CD4-positive, alpha-beta memory T cell (primary cell): ENCODE measurements around the gene GALNT17. TPM values are rescaled to one million over a fixed set of nuclear protein-coding genes. Genes with fewer than 3 reads are reported as not detected.

ENCODE experiments used
- CTCF ChIA-PET: fragments of 350-600 bp; sonication (Branson Sonifier 250); formaldehyde crosslinking; loops from one replicate; lab custom pipeline; 2021; ENCODE audit warnings: inconsistent platforms; ENCODE audit not compliant: partially characterized antibody; lab: Charles Lee
- POLR2A ChIA-PET: fragments of 350-600 bp; sonication (Branson Sonifier 250); formaldehyde crosslinking; loops from one replicate; lab custom pipeline; 2021; ENCODE audit not compliant: partially characterized antibody; lab: Charles Lee
- DNase-seq, 5 donors: peaks; one replicate each; pipeline versions ENCODE4 v3.0.0 to v3.0.0-alpha.2; 2020 to 2022; ENCODE audit warnings: mixed read lengths in 1 of 5
- H3K27ac ChIP-seq: one replicate; pipeline ENCODE4 v1.7.0; 2013; ENCODE audit warnings: low read depth, low read length
- H3K27me3 ChIP-seq: 2 replicates; pipeline ENCODE4 v1.7.0; 2013; ENCODE audit warnings: mild to moderate bottlenecking, low read length, moderate library complexity; ENCODE audit not compliant: insufficient read depth
- H3K36me3 ChIP-seq: 2 replicates; pipeline ENCODE4 v1.7.0; 2013; ENCODE audit warnings: mild to moderate bottlenecking, low read length, moderate library complexity; ENCODE audit not compliant: insufficient read depth
- H3K4me1 ChIP-seq: 2 replicates; pipeline ENCODE4 v1.7.0; 2013; ENCODE audit warnings: mild to moderate bottlenecking, low read length, moderate library complexity; ENCODE audit not compliant: insufficient read depth
- H3K4me3 ChIP-seq, 2 donors: one replicate each; pipeline ENCODE4 v1.7.0; 2013; ENCODE audit warnings: low read length in 2 of 2, mild to moderate bottlenecking in 1 of 2
- H3K9me3 ChIP-seq, 2 donors: one replicate each; pipeline ENCODE4 v1.7.0; 2013; ENCODE audit warnings: low read length in 2 of 2, control low read depth in 1 of 2; ENCODE audit not compliant: control insufficient read depth in 1 of 2
- H3K27ac Mint-ChIP-seq, 7 donors: one replicate each; pipeline ENCODE4 v1.8.0; 2020 to 2021; ENCODE audit warnings: mixed read lengths in 7 of 7, mild to moderate bottlenecking in 6 of 7, inconsistent platforms in 3 of 7, moderate library complexity in 3 of 7
- H3K27me3 Mint-ChIP-seq, 2 donors: one replicate each; pipeline ENCODE4 v1.8.0; 2020 to 2021; ENCODE audit warnings: mixed read lengths in 2 of 2
- H3K36me3 Mint-ChIP-seq, 2 donors: one replicate each; pipeline ENCODE4 v1.8.0; 2020 to 2021; ENCODE audit warnings: mixed read lengths in 2 of 2, inconsistent platforms in 1 of 2, mild to moderate bottlenecking in 1 of 2
- H3K4me1 Mint-ChIP-seq, 4 donors: one replicate each; pipeline ENCODE4 v1.8.0; 2020 to 2021; ENCODE audit warnings: mixed read lengths in 4 of 4, mild to moderate bottlenecking in 1 of 4
- H3K4me3 Mint-ChIP-seq, 8 donors: one replicate each; pipeline ENCODE4 v1.8.0; 2020 to 2021; ENCODE audit warnings: mixed read lengths in 8 of 8, mild to moderate bottlenecking in 7 of 8, moderate library complexity in 6 of 8, inconsistent platforms in 3 of 8
- H3K9me3 Mint-ChIP-seq, 8 donors: one replicate each; pipeline ENCODE4 v1.8.0; 2020 to 2021; ENCODE audit warnings: mixed read lengths in 8 of 8, mild to moderate bottlenecking in 5 of 8, inconsistent platforms in 3 of 8, moderate library complexity in 1 of 8
- intact Hi-C: fragments of 100-400 bp; cut with micrococcal nuclease; formaldehyde crosslinking; loops from one replicate; pipeline ENCODE4 v1.15.1; 2023
- polyA plus RNA-seq, 2 donors: library from polyadenylated mRNA; unstranded; fragments of 300-500 nt; fragmentation: Illumina TruSeq; gene quantifications; one replicate each; pipeline ENCODE4 v1.2.3, GENCODE V29; 2021
- total RNA-seq, 2 experiments: library from RNA; stranded (reverse); gene quantifications; one replicate each; pipeline ENCODE4 v1.2.3, GENCODE V29; 2021

The GALNT17 gene
- total and polyA plus RNA-seq, 4 experiments from 2014 or later = not detected

GRCh38 chr7:71470326-71470725, 338.4 kb downstream of the GALNT17 start:
- Mint-ChIP-seq H3K27ac (no peak overlapping the region), H3K27me3 (no peaks in the 10 kb centered on the region), H3K4me1 (no peaks in the 10 kb centered on the region), H3K9me3 (peaks cover 4 to 15% (median 5%) of the 10 kb centered on the region in 8 donors), H3K36me3 (no peaks in the 10 kb centered on the region), H3K4me3 (no peak overlapping the region)
- ChIA-PET CTCF (no interaction called here), POLR2A (no interaction called here)
- Histone ChIP-seq H3K9me3 (no peaks in the 10 kb centered on the region), H3K4me3 (no peak overlapping the region), H3K4me1 (no peaks in the 10 kb centered on the region), H3K36me3 (no peaks in the 10 kb centered on the region), H3K27ac (no peak overlapping the region), H3K27me3 (no peaks in the 10 kb centered on the region)
- no peak for DNase-seq
- intact Hi-C loops = no loop called here

GRCh38 chr7:71470830-71471229, 338.9 kb downstream of the GALNT17 start:
- Mint-ChIP-seq H3K27me3 (no peaks in the 10 kb centered on the region), H3K27ac (no peak overlapping the region), H3K4me1 (no peaks in the 10 kb centered on the region), H3K36me3 (no peaks in the 10 kb centered on the region), H3K9me3 (peaks cover 4 to 15% (median 5%) of the 10 kb centered on the region in 8 donors), H3K4me3 (no peak overlapping the region)
- Histone ChIP-seq H3K4me1 (no peaks in the 10 kb centered on the region), H3K27me3 (no peaks in the 10 kb centered on the region), H3K9me3 (no peaks in the 10 kb centered on the region), H3K36me3 (no peaks in the 10 kb centered on the region), H3K4me3 (no peak overlapping the region), H3K27ac (no peak overlapping the region)
- intact Hi-C loops = no loop called here
- CTCF ChIA-PET = no interaction called here
- no peak for DNase-seq
- POLR2A ChIA-PET = no interaction called here

GRCh38 chr7:71472962-71473361, 341.0 kb downstream of the GALNT17 start:
- no peak overlapping the region for H3K27ac Mint-ChIP-seq
- DNase-seq = no peak
- CTCF ChIA-PET = no interaction called here
- H3K27me3 Mint-ChIP-seq = no peaks in the 10 kb centered on the region
- Histone ChIP-seq H3K36me3 (no peaks in the 10 kb centered on the region), H3K9me3 (no peaks in the 10 kb centered on the region), H3K27me3 (no peaks in the 10 kb centered on the region), H3K4me3 (no peak overlapping the region), H3K4me1 (no peaks in the 10 kb centered on the region), H3K27ac (no peak overlapping the region)
- H3K4me3 Mint-ChIP-seq = no peak overlapping the region
- no peaks in the 10 kb centered on the region for H3K36me3 Mint-ChIP-seq
- H3K4me1 Mint-ChIP-seq = no peaks in the 10 kb centered on the region
- POLR2A ChIA-PET = no interaction called here
- intact Hi-C loops = no loop called here
- H3K9me3 Mint-ChIP-seq = peaks cover 0 to 17% (median 4%) of the 10 kb centered on the region in 8 donors

GRCh38 chr7:71473366-71473967, 341.5 kb downstream of the GALNT17 start:
- H3K9me3 ChIP-seq = no peaks in the 10 kb centered on the region
- Mint-ChIP-seq H3K4me3 (no peak overlapping the region), H3K9me3 (peaks cover 0 to 17% (median 4%) of the 10 kb centered on the region in 8 donors), H3K4me1 (no peaks in the 10 kb centered on the region), H3K27ac (no peak overlapping the region), H3K27me3 (no peaks in the 10 kb centered on the region), H3K36me3 (no peaks in the 10 kb centered on the region)
- no peak for DNase-seq
- intact Hi-C loops = no loop called here
- H3K4me3 ChIP-seq = no peak overlapping the region
- H3K4me1 ChIP-seq = no peaks in the 10 kb centered on the region
- H3K36me3 ChIP-seq = no peaks in the 10 kb centered on the region
- ChIA-PET CTCF (no interaction called here), POLR2A (no interaction called here)
- no peak overlapping the region for H3K27ac ChIP-seq
- no peaks in the 10 kb centered on the region for H3K27me3 ChIP-seq

GRCh38 chr7:71477441-71477840, 345.5 kb downstream of the GALNT17 start:
- Mint-ChIP-seq H3K27ac (no peak overlapping the region), H3K4me1 (no peaks in the 10 kb centered on the region), H3K4me3 (no peak overlapping the region), H3K36me3 (no peaks in the 10 kb centered on the region), H3K27me3 (no peaks in the 10 kb centered on the region), H3K9me3 (peaks cover 0 to 9% (median 4%) of the 10 kb centered on the region in 8 donors)
- no peak overlapping the region for H3K27ac ChIP-seq
- H3K27me3 ChIP-seq = no peaks in the 10 kb centered on the region
- H3K4me1 ChIP-seq = no peaks in the 10 kb centered on the region
- H3K9me3 ChIP-seq = no peaks in the 10 kb centered on the region
- intact Hi-C loops = no loop called here
- ChIA-PET POLR2A (no interaction called here), CTCF (no interaction called here)
- no peak for DNase-seq
- no peak overlapping the region for H3K4me3 ChIP-seq
- no peaks in the 10 kb centered on the region for H3K36me3 ChIP-seq

- Mint-ChIP-seq H3K4me3 (no peak overlapping the region), H3K4me1 (no peaks in the 10 kb centered on the region), H3K9me3 (peaks cover 0 to 9% (median 3%) of the 10 kb centered on the region in 8 donors), H3K27ac (no peak overlapping the region), H3K27me3 (no peaks in the 10 kb centered on the region), H3K36me3 (no peaks in the 10 kb centered on the region)
- CTCF ChIA-PET = no interaction called here
- Histone ChIP-seq H3K36me3 (no peaks in the 10 kb centered on the region), H3K27me3 (no peaks in the 10 kb centered on the region), H3K9me3 (no peaks in the 10 kb centered on the region), H3K4me1 (no peaks in the 10 kb centered on the region), H3K4me3 (no peak overlapping the region), H3K27ac (no peak overlapping the region)
- DNase-seq = no peak
- intact Hi-C loops = no loop called here
- POLR2A ChIA-PET = no interaction called here
These were observed 347.3 kb downstream of the GALNT17 start for GRCh38 chr7:71479231-71479630.

- Mint-ChIP-seq H3K27ac (no peak overlapping the region), H3K9me3 (peaks cover 0 to 12% (median under 1%) of the 10 kb centered on the region in 8 donors), H3K27me3 (no peaks in the 10 kb centered on the region), H3K36me3 (no peaks in the 10 kb centered on the region), H3K4me3 (no peak overlapping the region), H3K4me1 (no peaks in the 10 kb centered on the region)
- ChIA-PET CTCF (no interaction called here), POLR2A (no interaction called here)
- Histone ChIP-seq H3K4me1 (no peaks in the 10 kb centered on the region), H3K9me3 (no peaks in the 10 kb centered on the region), H3K36me3 (no peaks in the 10 kb centered on the region), H3K27ac (no peak overlapping the region), H3K4me3 (no peak overlapping the region), H3K27me3 (no peaks in the 10 kb centered on the region)
- no peak for DNase-seq
- intact Hi-C loops = no loop called here
These were observed 348.8 kb downstream of the GALNT17 start for GRCh38 chr7:71480791-71481190.

- Mint-ChIP-seq H3K27me3 (no peaks in the 10 kb centered on the region), H3K4me3 (no peak overlapping the region), H3K4me1 (no peaks in the 10 kb centered on the region), H3K36me3 (no peaks in the 10 kb centered on the region), H3K27ac (no peak overlapping the region), H3K9me3 (peaks cover 0 to 7% (median 2%) of the 10 kb centered on the region in 8 donors)
- Histone ChIP-seq H3K9me3 (no peaks in the 10 kb centered on the region), H3K36me3 (no peaks in the 10 kb centered on the region), H3K4me3 (no peak overlapping the region), H3K4me1 (no peaks in the 10 kb centered on the region), H3K27me3 (no peaks in the 10 kb centered on the region), H3K27ac (no peak overlapping the region)
- intact Hi-C loops = no loop called here
- CTCF ChIA-PET = no interaction called here
- POLR2A ChIA-PET = no interaction called here
- no peak for DNase-seq
These were observed 350.3 kb downstream of the GALNT17 start for GRCh38 chr7:71482284-71482683.
